Fibroblast of upper back skin (primary cell): ENCODE results near the gene SNX18.

Experiments
- DNase-seq: peaks from one replicate; pipeline ENCODE4 v3.0.0-alpha.2; 2013

SNX18 gene

DNA sequence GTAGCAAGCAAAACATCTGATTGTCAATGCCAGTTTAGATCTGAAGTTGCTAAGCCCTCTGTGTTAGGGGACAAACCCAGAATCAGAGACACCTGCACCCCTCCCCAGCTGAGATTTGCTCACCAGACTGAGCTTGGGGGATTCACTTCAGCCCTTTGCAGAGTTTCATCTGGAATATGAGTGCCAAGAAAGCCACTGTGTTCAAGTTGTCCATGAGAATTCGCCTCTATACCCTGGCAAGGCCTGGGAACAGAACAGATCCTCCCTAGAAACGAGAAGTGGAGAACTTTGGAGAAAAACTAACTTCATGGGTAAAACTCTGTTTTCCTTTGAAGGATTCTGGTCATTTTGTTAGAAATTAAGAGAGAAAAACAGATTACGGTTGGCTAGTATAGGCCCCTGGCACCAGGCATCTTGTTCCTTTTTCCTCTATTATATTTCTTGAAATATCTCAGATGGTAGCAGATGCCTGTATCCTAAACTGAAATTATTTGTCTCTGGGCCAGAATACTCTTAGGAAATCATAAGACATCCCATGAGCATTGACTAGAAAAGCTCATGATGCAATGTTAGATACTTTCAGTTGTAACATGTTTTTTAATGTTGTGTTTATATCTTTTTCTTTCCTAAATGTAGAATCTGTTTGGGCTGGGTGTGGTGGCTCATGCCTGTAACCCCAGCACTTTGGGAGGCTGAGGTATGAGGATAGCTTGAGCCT lies 64.4 kb downstream of the SNX18 start:
- peak; percentile 58 for DNase-seq

DNA sequence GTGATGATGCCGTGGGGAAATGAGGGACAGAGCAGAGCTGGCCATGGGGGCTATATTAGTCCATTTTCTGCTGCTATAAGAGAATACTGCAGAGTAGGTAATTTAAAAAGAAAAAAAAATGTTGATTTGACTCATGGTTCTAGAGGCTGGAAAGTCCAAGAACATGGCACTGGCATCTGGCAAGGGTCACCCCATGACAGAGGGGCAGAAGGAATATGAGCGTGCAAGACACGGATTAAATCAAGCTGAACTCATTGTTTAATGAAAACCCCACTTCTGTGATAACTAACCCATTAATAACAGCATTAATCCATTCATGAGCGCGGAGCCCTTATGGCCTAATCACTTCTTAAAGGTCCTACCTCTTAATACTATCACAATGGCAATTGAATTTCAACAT lies 68.8 kb downstream of the SNX18 start:
- no peak for DNase-seq

DNA sequence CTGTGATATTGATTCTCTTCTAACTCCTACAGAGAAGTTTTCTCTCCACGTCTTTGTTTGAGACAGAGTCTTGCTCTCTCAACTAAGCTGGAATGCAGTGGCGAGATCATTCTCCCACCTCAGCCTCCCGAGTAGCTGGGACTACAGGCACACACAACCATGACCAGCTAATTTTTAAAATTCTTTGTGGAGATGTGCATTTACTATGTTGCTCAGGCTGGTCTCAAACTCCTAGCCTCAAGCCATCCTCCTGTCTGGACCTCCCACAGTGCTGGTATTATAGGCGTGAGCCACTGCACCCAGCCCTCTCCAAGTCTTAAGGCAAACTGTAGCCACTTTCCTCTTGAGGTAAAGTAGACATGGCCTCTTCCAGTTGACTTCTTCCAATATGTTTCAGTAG lies 72.2 kb downstream of the SNX18 start:
- DNase-seq = peak; percentile 22

DNA sequence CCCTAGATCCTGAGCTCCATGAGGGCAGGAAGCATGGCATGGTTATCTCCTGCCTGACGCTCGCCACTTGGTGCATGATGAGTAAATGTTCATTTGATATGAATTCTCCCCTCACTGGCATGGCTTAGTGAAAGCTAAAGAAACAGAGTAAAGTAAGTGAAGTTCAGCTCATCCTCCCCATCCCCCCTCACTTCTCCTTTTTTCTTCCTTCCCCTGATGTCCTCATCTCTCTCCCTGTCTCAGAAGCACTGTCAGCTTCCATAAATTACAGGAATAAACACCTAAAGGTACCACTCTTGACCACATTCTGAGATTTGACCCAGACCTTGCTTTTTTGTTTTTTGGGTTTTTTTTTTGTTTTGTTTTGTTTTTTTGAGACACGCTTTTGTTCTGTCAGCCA lies 73.3 kb downstream of the SNX18 start:
- no peak for DNase-seq

DNA sequence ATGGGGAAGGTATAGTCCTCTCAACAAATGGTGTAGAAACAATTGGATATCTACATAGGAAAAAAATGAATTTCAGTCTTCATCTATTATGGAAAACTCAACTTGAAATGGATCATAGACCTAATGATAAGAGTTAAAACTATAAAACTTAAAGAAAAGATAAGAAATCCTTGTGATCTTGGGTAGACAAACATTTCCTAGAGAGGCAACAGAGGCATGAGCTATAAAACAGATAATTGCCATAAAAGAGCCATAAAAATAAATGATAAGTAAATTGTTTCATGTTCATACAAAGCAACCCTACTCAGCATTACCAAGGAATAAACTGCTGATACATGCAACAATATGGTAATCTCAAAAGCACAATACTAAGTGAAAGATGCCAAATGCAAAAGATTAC lies 76.2 kb downstream of the SNX18 start:
- no peak for DNase-seq

DNA sequence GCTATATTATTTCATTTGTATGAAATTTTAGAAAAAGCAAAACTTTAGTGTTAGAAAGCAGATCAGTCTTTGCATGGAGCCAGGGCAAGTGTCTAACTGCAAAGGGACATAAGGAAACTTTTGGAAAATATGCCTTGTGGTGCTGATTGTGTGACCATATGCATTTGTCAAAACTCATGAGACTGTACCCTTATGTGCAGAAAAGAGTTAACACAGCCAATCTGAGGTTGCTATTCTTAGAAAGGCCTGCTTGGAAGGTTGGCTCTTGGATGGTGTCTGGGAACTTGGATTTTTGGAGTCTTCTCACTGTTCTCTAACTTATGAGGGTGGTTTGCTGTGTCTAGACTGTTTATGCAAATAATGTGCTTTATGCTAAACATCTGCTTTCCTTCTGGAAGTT lies 76.6 kb downstream of the SNX18 start:
- DNase-seq = no peak

DNA sequence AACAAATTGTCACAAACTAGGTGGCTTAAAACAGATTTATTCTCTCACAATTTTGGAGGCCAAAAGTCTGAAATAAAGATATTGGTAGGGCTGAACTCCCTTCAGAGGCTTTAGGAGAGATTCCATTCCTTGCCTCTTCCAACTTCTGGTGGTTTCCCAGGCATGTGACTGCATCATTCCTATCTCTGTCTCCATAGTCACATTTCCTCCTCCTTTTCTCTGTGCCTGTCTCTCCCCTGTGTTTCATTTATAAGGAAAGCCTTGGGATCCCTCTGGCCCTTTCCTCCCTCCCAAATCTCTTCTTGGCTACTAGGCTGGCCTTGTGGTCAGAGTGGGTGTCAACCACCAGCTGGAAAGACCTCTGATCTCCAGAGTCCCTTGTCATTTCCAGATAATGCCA lies 78.2 kb downstream of the SNX18 start:
- peak; percentile 50 for DNase-seq
